Ishikawa (cell line): Measurements from ENCODE around the gene ACTN2.

Source experiments
- CEBPB ChIP-seq: IDR thresholded peaks from 2 replicates; pipeline ENCODE4 v1.6.1; 2012
- CREB1 ChIP-seq: IDR thresholded peaks from 2 replicates; pipeline ENCODE4 v1.6.1; 2012; ENCODE audit warnings: low read depth
- EGR1 ChIP-seq: IDR thresholded peaks from 2 replicates; pipeline ENCODE4 v1.6.1; 2012
- EP300 ChIP-seq: IDR thresholded peaks from 2 replicates; pipeline ENCODE4 v1.6.1; 2012; ENCODE audit warnings: borderline replicate concordance
- FOXM1 ChIP-seq: IDR thresholded peaks from 2 replicates; pipeline ENCODE4 v1.6.1; 2012; ENCODE audit warnings: low read depth, borderline replicate concordance
- MAX ChIP-seq: IDR thresholded peaks from 2 replicates; pipeline ENCODE4 v1.6.1; 2012
- NFIC ChIP-seq: IDR thresholded peaks from 2 replicates; pipeline ENCODE4 v1.6.1; 2012
- RAD21 ChIP-seq: IDR thresholded peaks from 2 replicates; pipeline ENCODE4 v1.6.1; 2012; ENCODE audit warnings: low read depth
- TAF1 ChIP-seq: IDR thresholded peaks from 2 replicates; pipeline ENCODE4 v1.6.1; 2012; ENCODE audit warnings: low read depth, mild to moderate bottlenecking
- TCF12 ChIP-seq: IDR thresholded peaks from 2 replicates; pipeline ENCODE4 v1.6.1; 2012; ENCODE audit warnings: low read depth
- TEAD4 ChIP-seq: IDR thresholded peaks from 2 replicates; pipeline ENCODE4 v1.6.1; 2012
- YY1 ChIP-seq: IDR thresholded peaks from 2 replicates; pipeline ENCODE4 v1.6.1; 2012; ENCODE audit warnings: low read depth
- ZBTB7A ChIP-seq: IDR thresholded peaks from 2 replicates; pipeline ENCODE4 v1.6.1; 2012; ENCODE audit warnings: low read depth
- TF ChIP-seq, protein P1 (sequence below): IDR thresholded peaks from 2 replicates; pipeline ENCODE4 v1.6.1; 2012; ENCODE audit warnings: low read depth, mild to moderate bottlenecking
- TF ChIP-seq, protein P2 (sequence below): IDR thresholded peaks from 2 replicates; pipeline ENCODE4 v1.6.1; 2012

ACTN2 gene

GRCh38 chr1:236773919-236774318, 87.6 kb downstream of the ACTN2 start:
- TF ChIP-seq TAF1 (no peak), TCF12 (no peak), EGR1 (no peak), TEAD4 (no peak), RAD21 (no peak), EP300 (no peak), CREB1 (no peak), ZBTB7A (no peak), CEBPB (no peak), NFIC (no peak), MAX (no peak)
- TF ChIP-seq, protein P1, sequence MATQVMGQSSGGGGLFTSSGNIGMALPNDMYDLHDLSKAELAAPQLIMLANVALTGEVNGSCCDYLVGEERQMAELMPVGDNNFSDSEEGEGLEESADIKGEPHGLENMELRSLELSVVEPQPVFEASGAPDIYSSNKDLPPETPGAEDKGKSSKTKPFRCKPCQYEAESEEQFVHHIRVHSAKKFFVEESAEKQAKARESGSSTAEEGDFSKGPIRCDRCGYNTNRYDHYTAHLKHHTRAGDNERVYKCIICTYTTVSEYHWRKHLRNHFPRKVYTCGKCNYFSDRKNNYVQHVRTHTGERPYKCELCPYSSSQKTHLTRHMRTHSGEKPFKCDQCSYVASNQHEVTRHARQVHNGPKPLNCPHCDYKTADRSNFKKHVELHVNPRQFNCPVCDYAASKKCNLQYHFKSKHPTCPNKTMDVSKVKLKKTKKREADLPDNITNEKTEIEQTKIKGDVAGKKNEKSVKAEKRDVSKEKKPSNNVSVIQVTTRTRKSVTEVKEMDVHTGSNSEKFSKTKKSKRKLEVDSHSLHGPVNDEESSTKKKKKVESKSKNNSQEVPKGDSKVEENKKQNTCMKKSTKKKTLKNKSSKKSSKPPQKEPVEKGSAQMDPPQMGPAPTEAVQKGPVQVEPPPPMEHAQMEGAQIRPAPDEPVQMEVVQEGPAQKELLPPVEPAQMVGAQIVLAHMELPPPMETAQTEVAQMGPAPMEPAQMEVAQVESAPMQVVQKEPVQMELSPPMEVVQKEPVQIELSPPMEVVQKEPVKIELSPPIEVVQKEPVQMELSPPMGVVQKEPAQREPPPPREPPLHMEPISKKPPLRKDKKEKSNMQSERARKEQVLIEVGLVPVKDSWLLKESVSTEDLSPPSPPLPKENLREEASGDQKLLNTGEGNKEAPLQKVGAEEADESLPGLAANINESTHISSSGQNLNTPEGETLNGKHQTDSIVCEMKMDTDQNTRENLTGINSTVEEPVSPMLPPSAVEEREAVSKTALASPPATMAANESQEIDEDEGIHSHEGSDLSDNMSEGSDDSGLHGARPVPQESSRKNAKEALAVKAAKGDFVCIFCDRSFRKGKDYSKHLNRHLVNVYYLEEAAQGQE = no peak
- TF ChIP-seq, protein P2, sequence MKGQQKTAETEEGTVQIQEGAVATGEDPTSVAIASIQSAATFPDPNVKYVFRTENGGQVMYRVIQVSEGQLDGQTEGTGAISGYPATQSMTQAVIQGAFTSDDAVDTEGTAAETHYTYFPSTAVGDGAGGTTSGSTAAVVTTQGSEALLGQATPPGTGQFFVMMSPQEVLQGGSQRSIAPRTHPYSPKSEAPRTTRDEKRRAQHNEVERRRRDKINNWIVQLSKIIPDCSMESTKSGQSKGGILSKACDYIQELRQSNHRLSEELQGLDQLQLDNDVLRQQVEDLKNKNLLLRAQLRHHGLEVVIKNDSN = no peak

DNA sequence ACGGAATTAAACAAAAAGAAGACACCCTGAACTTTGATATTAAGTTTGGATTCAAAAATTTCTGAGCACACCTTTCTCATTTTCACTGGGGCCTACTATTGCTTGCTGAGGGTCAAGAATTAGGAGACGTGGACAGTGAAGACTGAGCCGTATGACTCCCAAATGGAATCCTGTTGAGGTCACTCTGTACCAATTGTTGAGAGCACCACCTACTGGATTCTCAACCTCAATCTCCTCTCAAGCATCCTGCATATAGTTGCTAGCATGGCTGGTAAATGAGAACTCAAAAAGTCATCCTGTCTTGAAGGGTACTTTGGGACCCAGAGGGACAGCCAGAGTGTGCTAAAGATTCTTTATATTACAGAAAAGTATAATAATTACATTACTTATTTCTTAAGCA, 88.6 kb downstream of the ACTN2 start:
- TF ChIP-seq YY1 = no peak
- TF ChIP-seq RAD21 = peak; percentile 56

- no peak for TF ChIP-seq TEAD4
- TF ChIP-seq TCF12 = no peak
- TF ChIP-seq EGR1 = no peak
- TF ChIP-seq MAX = no peak
- TF ChIP-seq TAF1 = no peak
- TF ChIP-seq ZBTB7A = no peak
- no peak for TF ChIP-seq RAD21
- TF ChIP-seq YY1 = no peak
- no peak for TF ChIP-seq NFIC
These were observed 93.0 kb downstream of the ACTN2 start for GRCh38 chr1:236779312-236779711.

GRCh38 chr1:236785477-236785876, 99.2 kb downstream of the ACTN2 start:
- TF ChIP-seq FOXM1 = no peak
- no peak for TF ChIP-seq CREB1
- TF ChIP-seq, protein P1 = no peak
- TF ChIP-seq ZBTB7A = no peak
- TF ChIP-seq, protein P2 = no peak
- TF ChIP-seq TEAD4 = no peak
- TF ChIP-seq TCF12 = no peak
- no peak for TF ChIP-seq TAF1
- TF ChIP-seq EGR1 = no peak
- TF ChIP-seq NFIC = no peak
- TF ChIP-seq RAD21 = no peak
- no peak for TF ChIP-seq EP300

GRCh38 chr1:236786453-236786852, 100.2 kb downstream of the ACTN2 start:
- no peak for TF ChIP-seq FOXM1
- TF ChIP-seq MAX = no peak
- TF ChIP-seq RAD21 = no peak

DNA sequence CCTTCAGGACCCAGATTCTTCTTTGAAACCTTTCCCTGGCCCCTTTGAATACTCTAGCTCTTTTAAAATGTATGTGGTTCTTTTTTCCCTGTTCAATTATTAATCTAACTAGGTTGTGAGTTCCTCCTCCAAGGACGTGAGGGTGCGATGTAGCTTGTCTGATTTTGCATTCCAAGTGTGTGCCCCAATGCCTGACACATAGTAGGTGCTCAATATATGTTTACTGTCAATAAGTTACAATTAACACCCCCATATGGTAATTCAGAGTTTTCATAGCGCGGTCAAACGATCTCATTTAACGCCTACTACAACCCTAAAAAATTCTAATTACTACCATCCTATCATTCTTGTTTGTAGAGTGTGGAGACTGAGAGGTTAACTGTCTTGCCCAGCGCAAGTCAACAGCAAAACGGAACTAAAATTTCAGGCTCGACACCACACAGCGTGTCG, 108.3 kb downstream of the ACTN2 start:
- TF ChIP-seq TCF12 (no peak), TEAD4 (no peak), TAF1 (no peak), EP300 (no peak), ZBTB7A (no peak), CEBPB (no peak), EGR1 (no peak), YY1 (no peak)
- TF ChIP-seq, protein P2 = no peak
